Breast epithelium (tissue), 4 donors: ENCODE data around the gene MMAB. TPM values are rescaled to one million over a fixed set of nuclear protein-coding genes. Genes with fewer than 3 reads are reported as not detected.

Source experiments
- DNase-seq, 2 donors: peaks; one replicate each; pipeline ENCODE4 v3.0.0-alpha.2; 2019; ENCODE audit warnings: low spot score in 2 of 2
- H3K27ac ChIP-seq, 2 donors: fragments of 200-600 bp; sonication (generic) in 1 of 2; one replicate each; pipeline ENCODE4 v1.5.1; 2016 to 2019; ENCODE audit warnings: mild to moderate bottlenecking in 1 of 2
- H3K27me3 ChIP-seq, 2 donors: fragments of 200-600 bp; sonication (generic) in 1 of 2; one replicate each; pipeline versions ENCODE4 v1.5.1 to v1.6.0; 2017 to 2019; ENCODE audit warnings: control low read depth in 1 of 2, mild to moderate bottlenecking in 1 of 2
- H3K36me3 ChIP-seq: fragments of 200-600 bp; one replicate; pipeline ENCODE4 v1.5.1; 2019
- H3K4me1 ChIP-seq, 2 donors: fragments of 200-600 bp; sonication (generic); one replicate each; pipeline ENCODE4 v1.5.1; 2016 to 2019; ENCODE audit warnings: control low read depth in 1 of 2
- H3K4me3 ChIP-seq, 3 donors: fragments of 200-600 bp; sonication (generic); 1 replicate in 2 of 3; 2 replicates in 1 of 3; pipeline ENCODE4 v1.5.1; 2016 to 2019; ENCODE audit warnings: mild to moderate bottlenecking in 3 of 3, moderate library complexity in 2 of 3
- H3K9me3 ChIP-seq, 2 donors: fragments of 200-600 bp; sonication (generic) in 1 of 2; one replicate each; pipeline ENCODE4 v1.5.1; 2016 to 2019; ENCODE audit warnings: control low read depth in 1 of 2
- POLR2A ChIP-seq: fragments of 450-650 bp; IDR thresholded peaks from one replicate; pipeline ENCODE4 v1.6.1; 2016; ENCODE audit warnings: antibody characterized with exemption, mild to moderate bottlenecking, moderate library complexity
- POLR2AphosphoS5 ChIP-seq, 3 donors: sonication (generic); formaldehyde crosslinking; IDR thresholded peaks; one replicate each; pipeline ENCODE4 v1.6.1; 2017; ENCODE audit warnings: antibody characterized with exemption in 3 of 3
- intact Hi-C: fragments of 100-400 bp; cut with DNase I; formaldehyde crosslinking; loops from one replicate; pipeline ENCODE4 v1.15.1; 2023; ENCODE audit warnings: low total_unique reads
- total RNA-seq, 3 donors: library from RNA; depleted of rRNA; stranded (reverse); fragments of >200 nt; gene quantifications; one replicate each; pipeline ENCODE4 v1.1.0, GENCODE V29; 2016
- TF ChIP-seq, protein P1 (sequence below), 3 donors: fragments of 450-650 bp; IDR thresholded peaks; one replicate each; pipeline ENCODE4 v1.5.1; 2016 to 2017; ENCODE audit warnings: antibody characterized with exemption in 3 of 3, mild to moderate bottlenecking in 3 of 3, moderate library complexity in 3 of 3

The MMAB gene
- total RNA-seq, 3 donors from 2014 or later, result 23.9 to 29.1 (median 28.6) TPM

DNA sequence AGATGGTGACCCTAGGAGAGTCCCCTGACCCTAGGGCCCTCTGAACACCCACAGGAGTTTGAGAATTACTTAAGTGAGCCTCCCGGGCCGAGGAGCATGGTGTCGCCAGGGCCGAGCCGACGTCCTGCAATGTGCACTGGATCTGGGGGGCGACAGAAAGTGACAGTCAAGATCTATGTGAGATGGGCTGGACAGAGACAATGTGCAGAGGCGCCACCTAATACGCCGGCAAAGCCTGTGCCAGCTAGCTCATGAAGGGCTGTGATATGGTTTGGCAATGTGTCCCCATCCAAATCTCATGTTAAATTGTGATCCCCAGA is 11.6 kb downstream of the MMAB start:
- Histone ChIP-seq H3K27me3 (no peaks in the 10 kb centered on the region), H3K4me1 (no peaks in the 10 kb centered on the region), H3K36me3 (no peaks in the 10 kb centered on the region), H3K4me3 (no peak overlapping the region), H3K9me3 (no peaks in the 10 kb centered on the region), H3K27ac (no peak overlapping the region)
- DNase-seq, result no peak
- intact Hi-C loops, result no loop called here
- TF ChIP-seq, protein P1, sequence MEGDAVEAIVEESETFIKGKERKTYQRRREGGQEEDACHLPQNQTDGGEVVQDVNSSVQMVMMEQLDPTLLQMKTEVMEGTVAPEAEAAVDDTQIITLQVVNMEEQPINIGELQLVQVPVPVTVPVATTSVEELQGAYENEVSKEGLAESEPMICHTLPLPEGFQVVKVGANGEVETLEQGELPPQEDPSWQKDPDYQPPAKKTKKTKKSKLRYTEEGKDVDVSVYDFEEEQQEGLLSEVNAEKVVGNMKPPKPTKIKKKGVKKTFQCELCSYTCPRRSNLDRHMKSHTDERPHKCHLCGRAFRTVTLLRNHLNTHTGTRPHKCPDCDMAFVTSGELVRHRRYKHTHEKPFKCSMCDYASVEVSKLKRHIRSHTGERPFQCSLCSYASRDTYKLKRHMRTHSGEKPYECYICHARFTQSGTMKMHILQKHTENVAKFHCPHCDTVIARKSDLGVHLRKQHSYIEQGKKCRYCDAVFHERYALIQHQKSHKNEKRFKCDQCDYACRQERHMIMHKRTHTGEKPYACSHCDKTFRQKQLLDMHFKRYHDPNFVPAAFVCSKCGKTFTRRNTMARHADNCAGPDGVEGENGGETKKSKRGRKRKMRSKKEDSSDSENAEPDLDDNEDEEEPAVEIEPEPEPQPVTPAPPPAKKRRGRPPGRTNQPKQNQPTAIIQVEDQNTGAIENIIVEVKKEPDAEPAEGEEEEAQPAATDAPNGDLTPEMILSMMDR (IDR thresholded peaks at IDR 0.05), result no peak
- no peak for TF ChIP-seq POLR2A
- TF ChIP-seq POLR2AphosphoS5 (IDR thresholded peaks at IDR 0.05), result no peak

DNA sequence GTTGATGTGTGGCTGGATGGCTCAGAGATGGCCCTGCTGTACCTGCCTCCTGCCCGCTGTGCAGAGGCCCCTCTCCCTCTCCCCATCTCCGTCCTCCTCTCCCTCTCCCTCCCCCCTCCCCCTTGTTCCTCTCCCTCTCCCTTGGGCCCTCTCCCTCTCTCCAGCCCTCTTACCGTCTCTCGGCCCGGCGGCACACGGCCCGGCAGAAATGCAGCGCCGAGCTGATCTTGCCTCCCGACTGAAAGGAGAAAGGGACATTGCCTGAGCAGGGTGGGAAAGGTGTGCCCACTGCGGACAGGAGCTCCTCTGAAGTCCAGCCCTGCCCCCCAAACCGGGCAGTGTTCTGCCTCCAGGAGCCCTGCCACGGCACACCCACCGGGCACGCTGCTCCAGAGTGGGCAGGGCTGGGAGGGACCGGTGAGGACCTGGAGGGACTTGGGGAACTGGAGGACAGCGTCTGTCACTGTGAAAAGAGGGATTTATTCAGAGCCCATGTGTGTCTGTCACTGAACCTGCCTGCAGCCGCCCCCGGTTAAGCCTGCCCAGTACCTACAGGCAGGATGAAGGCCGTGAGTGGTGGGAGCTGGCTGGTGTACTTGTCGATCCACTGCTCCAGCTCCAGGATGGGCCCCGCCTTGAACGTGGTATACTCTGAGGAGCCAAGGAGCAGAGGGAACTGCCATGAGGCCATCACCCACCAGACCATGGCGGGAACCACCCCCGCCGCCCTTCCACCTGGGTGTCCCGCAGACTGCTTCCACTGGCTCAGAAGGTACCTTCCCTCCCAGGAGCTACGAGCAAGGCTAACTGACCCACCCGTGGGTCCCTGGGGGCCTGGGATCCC is 12.2 kb downstream of the MMAB start:
- H3K4me3 ChIP-seq, result no peak overlapping the region
- H3K27me3 ChIP-seq, result no peaks in the 10 kb centered on the region
- H3K4me1 ChIP-seq, result no peaks in the 10 kb centered on the region
- H3K27ac ChIP-seq, result no peak overlapping the region
- no peaks in the 10 kb centered on the region for H3K36me3 ChIP-seq
- intact Hi-C loops, result no loop called here
- no peaks in the 10 kb centered on the region for H3K9me3 ChIP-seq
- TF ChIP-seq POLR2AphosphoS5 (IDR thresholded peaks at IDR 0.05), result no peak
- TF ChIP-seq, protein P1 (IDR thresholded peaks at IDR 0.05), result no peak
- TF ChIP-seq POLR2A, result no peak
- no peak for DNase-seq

DNA sequence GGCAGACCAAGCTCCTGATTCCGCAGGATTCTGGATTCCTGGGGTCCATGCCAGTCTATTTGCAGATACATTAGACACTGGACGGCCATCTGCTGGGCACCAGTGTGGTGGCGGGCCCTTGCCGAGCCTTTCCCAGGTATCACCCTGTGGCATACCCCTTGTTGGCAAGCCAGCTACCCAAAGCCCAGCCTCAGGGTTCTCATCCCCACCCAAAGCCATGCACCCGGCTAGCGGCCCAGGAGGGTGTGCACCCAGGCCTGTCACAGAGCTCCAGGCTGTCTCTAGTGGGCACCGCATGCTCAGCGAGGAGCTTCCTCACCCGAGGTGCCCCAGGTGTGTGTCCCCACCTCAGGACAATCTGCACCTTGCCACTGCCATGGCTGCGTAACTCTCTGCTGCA is 13.7 kb downstream of the MMAB start:
- no peak overlapping the region for H3K27ac ChIP-seq
- DNase-seq, result no peak
- H3K9me3 ChIP-seq, result no peaks in the 10 kb centered on the region
- H3K27me3 ChIP-seq, result no peaks in the 10 kb centered on the region
- intact Hi-C loops, result no loop called here
- H3K36me3 ChIP-seq, result no peaks in the 10 kb centered on the region
- no peaks in the 10 kb centered on the region for H3K4me1 ChIP-seq
- no peak overlapping the region for H3K4me3 ChIP-seq
- TF ChIP-seq POLR2A (no peak), POLR2AphosphoS5 (IDR thresholded peaks at IDR 0.05) (no peak)
- TF ChIP-seq, protein P1 (IDR thresholded peaks at IDR 0.05), result no peak

DNA sequence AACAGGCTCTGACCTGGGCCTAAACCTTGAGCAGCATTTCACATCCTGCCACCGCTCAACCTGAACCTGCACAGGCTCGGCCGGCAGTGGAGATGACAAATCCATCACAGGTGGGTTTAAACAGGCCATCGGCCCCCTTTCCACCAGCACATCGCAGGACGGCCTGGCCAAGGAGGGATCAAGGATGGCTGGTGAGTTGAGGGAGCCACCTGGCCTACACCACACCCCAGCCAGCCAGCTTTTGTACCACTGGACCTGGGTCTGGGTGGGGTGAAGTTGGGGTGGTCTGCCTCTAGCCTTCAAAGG is 14.2 kb downstream of the MMAB start:
- H3K4me1 ChIP-seq, result no peaks in the 10 kb centered on the region
- H3K4me3 ChIP-seq, result no peak overlapping the region
- H3K36me3 ChIP-seq, result no peaks in the 10 kb centered on the region
- TF ChIP-seq, protein P1 (IDR thresholded peaks at IDR 0.05), result no peak
- intact Hi-C loops, result no loop called here
- DNase-seq, result no peak
- H3K27ac ChIP-seq, result no peak overlapping the region
- no peaks in the 10 kb centered on the region for H3K9me3 ChIP-seq
- no peaks in the 10 kb centered on the region for H3K27me3 ChIP-seq

DNA sequence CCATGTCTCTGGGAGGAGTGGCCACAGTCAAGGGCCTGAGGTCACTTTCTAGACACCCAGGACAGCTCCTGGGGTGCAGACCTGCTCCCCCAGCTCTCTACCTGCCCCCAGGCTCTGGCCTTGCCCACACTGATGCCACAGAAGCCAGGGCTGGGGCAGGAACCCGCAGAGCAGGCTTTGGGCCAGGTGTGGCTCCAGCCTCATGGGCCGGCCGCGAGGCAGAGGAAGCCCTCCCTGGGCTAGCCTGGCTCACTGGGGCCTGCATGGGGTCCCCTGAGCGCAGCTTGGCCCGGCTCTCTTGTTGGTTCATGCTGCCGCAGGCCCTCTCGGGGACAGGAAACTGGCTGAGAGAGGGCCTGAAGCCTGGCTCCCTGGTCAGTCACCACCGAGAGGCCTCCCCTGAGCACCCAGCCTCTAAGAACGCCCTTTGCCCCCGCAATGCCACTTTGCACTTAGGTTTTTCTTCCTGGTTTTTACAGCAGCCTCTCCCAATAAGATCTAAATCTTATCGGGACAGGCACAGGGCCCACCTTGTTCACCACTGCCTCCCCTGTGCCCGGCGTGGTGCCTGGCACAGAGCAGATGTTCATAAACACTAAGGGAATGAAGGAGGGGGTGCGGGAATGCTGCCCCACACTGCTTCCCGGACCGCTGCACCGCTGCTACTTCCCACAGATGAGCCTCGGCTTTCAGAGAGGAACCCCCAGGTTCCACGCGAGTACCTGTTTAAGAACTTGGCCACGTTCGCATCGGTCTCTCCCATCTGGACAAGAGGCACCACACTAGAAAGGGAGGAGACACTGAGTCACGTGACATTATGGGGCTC is 14.7 kb downstream of the MMAB start:
- intact Hi-C loops, result no loop called here
- Histone ChIP-seq H3K36me3 (no peaks in the 10 kb centered on the region), H3K27ac (no peak overlapping the region), H3K4me1 (no peaks in the 10 kb centered on the region), H3K27me3 (no peaks in the 10 kb centered on the region), H3K9me3 (no peaks in the 10 kb centered on the region), H3K4me3 (no peak overlapping the region)
- no peak for DNase-seq
- TF ChIP-seq POLR2A, result no peak
- TF ChIP-seq, protein P1 (IDR thresholded peaks at IDR 0.05), result no peak
- TF ChIP-seq POLR2AphosphoS5 (IDR thresholded peaks at IDR 0.05), result no peak
